SKM-1 (cell line): ENCODE results near the gene ERBB4.
"Not testable (repeated sequence)": the region's sequence is repeated elsewhere in the genome, so short reads cannot be mapped to it uniquely, and the experiment has no call there.

Experiments
- DNase-seq: peaks from one replicate; lab custom pipeline; 2025; ENCODE audit not compliant: unreplicated experiment; lab: John Stamatoyannopoulos, UW

The ERBB4 gene

DNA sequence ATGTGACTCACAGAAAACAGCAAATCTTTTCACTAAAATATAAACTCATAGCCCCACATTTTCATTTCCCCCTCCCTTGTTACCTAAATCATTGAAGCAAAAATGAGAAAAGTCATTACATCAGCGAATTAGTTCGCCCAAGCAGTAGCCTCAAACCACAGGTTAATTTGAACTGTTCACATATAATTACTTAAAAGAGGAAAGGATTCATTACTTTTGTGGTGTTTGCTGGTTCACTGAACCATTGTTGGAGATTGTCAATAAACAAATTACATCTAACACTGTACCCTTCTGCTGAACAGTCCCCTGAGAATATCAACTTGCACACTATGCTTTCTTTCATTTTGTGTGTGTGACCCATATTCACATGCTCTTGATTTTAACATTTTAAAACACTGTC lies 238.7 kb downstream of the ERBB4 start:
- DNase-seq = no peak

DNA sequence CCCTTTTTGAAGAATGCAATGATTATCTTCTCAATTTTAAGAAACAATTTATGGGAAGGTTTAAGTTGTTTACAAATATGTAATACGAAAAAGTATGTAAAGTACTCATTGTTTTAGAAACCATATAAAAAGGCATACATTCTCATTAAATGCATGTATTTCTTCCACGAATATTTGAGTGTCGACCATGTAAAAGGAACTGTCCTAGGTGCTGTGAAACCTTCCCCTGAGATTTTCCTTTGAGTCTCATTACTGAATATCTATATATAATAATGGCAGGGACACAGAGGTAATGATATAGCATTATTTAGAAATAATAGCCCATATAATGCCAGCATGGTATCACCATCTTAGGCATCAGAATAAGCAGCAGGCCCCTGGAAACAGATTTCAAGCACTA lies 239.3 kb downstream of the ERBB4 start:
- DNase-seq = no peak

DNA sequence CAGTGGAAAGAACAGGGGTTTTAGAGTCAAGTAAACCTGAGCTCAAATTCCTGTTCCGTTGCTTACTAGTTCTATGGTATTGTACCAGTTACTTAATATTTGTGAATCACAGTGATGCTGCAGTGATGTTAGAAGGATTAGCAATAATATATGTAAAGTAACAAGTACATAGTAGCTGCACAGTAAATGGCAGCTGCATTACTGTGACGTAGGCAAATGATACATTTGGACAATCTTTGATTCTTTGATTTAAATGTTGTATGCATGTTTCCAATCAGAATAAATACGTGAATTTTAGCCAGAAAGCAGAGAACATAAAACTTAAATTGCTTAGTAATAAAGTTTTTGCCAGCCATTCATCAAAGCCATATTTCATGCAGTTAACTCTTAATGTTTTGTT lies 243.0 kb downstream of the ERBB4 start:
- no peak for DNase-seq

DNA sequence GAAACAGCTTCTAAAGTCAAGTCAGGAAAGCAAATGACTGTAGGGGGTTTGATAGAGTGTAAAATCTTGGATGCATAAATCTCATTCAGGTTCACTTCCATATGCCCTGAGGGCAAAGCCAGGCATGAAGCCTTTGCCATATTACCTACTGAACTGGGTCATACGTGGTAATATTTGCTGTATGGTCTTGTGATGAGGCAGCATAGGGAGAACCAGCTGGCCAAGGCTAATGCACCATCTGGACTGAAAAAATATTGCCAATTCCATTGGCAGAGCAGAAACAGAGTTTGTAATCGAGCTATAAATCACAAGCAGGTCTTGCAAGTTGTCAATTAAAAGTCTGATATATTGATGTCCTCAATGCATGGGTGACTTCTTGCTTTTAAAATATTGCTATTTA lies 243.8 kb downstream of the ERBB4 start:
- DNase-seq = no peak

DNA sequence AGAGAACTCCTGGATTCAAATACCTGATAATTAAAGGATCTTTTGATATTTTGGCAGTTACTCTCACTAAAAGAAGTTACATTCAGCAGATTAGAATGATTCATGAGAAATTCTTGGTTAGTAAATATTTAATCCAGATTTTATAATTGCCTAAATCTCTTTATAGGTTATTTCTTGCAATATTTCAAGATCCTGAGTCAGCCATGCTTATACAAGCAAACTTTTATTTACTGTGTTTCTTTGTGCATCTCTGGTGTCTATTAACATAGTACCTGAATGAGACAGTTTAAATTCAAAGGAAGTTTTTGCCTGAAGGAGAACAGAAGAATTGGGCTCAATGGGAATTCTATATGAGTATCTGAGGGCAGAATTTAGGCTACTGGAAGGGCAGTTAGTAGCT lies 249.3 kb downstream of the ERBB4 start:
- no peak for DNase-seq

DNA sequence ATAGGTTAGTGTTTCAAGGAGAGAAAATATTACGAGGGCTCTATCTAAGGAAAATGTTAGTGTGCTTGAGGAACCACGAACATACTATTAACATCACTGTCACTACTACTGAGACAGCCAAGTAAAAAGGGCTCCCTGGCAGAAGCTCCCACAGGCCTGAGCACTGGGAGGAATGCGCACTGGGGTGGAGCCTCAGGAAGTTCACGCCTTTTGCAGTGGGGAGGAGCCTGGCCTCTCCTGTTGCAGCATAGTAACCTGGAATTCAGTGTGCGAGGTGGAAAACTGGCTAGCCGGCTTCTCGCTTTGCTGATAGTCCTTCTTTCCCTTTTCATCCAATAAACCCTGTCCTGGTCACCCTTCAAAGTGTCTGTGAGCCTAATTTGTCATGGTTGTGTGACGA lies 250.3 kb downstream of the ERBB4 start:
- DNase-seq = no peak

DNA sequence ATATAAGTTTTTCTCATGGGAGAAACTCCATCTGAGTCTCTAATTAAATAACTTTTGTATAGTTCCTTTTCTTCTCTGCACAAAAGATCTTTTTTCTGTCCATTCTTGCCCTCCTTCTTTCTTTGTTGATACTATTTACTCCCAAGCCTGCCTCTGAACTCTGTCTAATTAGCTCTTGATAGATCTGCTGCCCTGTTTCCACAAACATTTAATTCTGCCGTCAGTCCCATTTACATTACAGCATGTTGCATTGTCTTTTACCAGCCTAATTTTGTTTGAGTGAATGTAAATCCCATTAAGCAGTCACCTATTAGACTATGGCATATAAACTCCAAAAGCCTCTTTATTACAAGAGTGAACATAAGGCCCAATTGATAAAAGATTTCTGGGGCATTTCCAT lies 254.4 kb downstream of the ERBB4 start:
- DNase-seq = no peak

DNA sequence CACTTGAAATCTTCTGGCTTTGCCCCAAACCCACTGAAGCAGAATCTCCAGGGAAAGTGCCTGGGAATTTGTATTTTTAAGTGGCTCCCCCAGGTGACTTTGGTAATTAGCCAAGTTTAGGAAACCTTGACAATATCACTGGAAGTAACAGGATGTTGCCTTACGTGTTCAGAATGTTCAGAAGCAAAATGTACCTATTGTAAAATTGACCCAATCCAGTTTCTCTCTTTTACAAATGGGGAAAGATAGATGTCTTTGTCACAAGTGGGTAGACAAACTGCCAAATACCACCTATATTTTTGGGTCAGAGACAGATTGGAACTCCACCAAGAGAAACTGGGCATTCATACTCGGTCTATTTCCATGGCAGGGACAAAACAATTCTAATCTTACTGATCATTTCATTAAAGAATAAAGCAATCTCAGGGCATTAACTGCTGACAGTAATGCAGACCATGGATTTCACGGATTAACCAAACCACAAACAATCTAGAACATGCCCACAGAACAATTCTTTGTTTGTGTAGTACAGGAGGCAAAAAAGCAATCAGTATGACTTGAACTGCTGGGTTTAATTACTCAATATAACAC lies 255.8 kb downstream of the ERBB4 start:
- no peak for DNase-seq

DNA sequence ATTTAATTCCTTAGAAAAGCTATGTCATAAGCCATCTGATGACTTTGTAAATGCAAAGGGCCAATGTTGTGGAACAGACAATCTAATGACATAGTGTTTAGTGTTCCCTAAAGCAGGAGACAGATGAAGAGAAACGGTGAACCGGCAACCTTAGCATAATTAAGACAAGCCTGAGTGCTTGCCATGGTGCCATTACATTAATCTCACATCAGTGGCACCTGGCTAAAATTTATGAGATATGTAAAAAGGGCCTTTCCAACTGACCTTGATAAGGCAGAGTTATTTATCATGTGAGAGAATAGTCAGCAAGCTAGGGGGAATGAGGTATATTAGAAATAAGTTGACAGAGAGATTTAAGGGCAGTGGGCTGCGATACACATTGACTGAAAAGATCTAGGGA lies 261.8 kb downstream of the ERBB4 start:
- DNase-seq = no peak

DNA sequence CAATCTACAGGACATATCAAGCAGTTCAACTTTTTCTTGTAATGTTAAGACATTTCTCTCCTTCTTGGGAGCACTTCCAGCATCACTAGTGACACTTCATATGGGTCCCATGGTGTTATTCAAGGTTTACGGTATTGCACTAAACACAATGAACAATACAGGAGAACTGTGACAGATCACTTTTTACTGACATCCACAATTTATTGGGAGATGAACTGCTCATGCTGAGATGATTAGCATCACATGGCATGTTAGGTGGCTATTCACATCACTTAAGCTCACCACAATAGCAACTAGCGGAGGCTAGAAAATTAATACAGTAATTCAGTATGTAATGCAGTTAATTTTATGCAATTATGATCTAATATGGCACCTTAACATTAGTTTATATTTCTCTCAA lies 264.4 kb downstream of the ERBB4 start:
- DNase-seq = no peak

DNA sequence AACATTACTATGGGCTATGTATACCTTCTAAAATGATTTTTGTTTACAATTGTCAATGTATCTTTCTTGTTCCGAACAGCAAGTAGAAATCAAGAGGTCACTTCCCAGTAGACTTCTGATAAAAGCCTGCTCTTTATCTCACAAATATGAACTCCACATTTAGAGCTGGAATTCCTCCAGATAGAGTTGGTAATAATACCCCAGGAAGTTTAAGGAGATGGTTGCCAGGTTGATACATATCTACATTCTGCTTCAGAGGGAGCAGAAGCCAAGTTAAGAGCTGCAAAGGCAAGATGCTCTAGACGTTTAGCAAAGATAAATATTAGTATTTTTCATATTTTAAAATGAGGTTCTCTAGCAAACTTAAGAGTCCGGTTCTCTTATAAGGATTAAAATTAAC lies 267.0 kb downstream of the ERBB4 start:
- no peak for DNase-seq

DNA sequence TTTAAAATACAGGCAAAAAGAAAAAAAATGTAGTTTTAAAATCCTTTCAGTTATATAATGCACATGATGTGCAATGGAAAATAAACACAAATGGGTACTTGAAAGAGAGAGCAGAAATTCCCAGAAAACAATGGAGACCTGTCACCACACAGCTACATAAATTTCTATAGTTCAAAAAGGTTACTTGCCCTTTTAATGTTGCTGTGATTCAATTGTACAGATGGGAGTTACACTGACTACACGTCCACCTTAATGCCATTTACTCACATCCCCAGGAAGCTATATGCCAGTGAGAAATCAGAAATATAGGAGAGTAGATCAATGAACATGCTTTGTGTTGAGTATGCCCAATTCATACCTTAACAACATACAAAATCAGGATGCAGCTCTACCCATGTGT lies 269.6 kb downstream of the ERBB4 start:
- DNase-seq = no peak

DNA sequence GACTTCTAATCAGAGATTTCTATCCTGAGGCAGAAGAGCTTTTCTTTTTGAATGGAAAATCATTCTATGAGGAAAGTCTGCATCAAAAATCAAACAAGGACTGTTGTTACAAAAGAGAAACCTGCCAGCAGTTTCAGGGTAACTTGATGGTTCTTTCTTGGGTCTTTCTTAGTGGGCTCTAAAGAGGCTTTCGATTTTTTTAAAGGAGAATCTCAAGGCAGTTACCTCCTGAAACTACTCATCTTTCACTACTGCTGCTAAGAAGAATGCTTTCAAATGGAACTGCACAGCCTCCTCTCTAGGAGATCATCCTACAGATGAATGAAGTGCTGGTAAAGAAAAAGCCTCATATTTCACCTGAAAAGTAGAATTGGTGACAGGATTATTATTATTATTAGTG lies 272.3 kb downstream of the ERBB4 start:
- no peak for DNase-seq

DNA sequence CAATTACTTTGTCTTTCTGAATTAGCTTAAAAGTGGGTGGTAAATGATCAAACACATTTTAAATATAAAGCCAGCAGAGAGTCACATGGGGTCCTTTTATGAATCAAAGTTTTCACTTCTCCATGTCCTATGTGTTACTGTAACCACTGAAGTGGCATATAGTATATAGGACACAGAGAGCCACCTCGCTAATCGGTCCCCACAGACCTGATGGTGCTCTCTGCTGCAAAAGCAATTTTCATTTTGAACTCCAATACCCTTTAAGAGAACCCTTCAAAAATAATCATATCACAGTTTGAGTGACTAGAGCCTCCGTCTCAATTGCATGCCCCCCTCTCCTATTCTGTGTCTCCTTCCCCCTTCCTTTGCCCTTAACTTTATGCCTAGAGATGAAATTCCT lies 272.8 kb downstream of the ERBB4 start:
- DNase-seq = no peak

DNA sequence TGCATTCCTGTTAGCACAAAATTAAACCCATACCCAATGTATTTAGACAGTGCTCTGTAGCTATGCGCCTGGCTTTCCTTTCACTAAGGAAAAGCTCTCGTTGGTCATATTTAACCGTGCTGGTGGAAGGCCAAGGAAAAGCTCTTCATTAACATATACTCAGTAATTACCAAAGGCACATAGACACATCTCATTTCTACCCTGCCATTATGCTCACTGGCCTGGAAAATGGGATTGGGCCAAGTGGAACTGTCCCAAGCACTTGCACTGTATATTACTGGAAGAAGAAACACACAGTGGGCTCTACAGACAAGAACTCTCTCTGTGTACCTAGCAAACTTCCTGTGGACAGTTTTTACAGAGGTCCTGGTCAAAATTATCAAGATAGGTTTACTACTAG lies 274.4 kb downstream of the ERBB4 start:
- no peak for DNase-seq

DNA sequence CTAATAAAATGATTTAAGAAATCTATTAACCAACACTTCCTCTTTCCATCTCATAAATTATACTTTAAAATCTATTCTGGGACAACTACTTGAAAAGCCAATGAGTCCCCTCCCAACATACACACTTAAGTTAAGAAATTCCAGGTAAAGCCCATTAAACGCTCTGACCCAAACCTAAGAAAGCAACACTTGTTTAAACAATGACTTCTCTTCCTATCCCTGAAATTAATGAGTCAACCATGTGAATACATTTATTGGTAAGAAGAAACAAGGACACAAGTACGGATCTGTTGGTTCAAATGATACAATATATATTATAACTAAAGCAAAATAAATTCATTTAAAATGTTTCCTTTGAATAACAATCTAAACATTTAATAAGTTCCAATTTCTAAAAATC lies 279.4 kb downstream of the ERBB4 start:
- DNase-seq = no peak

DNA sequence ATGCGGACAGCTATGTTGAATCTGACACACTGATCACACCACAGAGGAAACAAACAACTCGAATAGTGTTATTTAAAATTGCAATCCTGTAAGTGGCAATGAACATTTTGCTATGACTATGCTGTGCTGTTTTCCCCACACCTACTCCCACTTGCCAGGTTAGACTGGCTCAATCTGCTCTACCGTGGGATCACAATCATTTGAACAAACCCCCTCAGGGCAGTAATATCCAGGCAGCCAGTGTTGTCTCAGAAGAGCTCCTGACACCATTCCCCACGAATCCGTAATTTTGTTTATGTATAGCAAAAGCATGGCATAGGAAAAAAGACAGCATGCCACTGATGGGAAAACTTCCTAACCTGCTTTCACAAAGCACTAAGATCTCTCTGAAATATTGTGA lies 284.3 kb downstream of the ERBB4 start:
- DNase-seq = no peak

DNA sequence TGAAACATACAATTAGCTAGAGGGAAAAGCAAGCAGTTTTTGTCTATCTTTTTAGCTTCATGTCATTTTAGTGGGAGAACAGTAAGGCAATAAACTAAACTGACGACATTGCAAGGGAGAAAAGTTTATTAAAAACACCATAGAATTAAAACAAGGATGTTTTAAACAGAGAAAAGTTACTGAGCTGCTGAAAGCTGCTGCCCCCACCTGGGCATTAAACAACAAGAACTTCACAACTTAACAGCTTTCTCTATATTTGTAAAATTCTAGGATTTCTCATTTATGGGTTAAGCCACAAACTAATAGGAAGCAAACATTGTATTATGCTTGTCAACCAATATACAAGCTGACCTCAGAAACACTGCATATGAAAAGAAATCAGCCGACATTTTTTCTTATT lies 289.2 kb downstream of the ERBB4 start:
- no peak for DNase-seq

DNA sequence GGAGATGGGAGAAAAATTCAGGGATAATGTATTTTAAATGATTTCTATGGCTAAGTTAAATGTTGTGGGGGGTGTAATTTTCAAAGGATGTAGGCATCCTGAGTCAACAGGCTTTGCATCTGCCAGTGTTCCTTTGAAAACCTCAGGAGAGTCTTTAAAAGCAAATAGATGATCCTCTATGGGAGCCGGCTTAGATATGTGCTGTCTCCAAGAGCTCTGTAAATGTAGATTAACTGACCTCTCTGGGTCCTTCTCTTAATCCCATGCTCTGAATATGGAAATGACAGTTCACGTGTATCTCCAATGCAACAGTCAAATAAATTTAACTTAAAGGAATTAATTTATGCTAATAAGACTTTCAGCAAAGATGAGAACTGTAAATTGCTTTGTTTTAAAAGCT lies 292.7 kb downstream of the ERBB4 start:
- DNase-seq = no peak

DNA sequence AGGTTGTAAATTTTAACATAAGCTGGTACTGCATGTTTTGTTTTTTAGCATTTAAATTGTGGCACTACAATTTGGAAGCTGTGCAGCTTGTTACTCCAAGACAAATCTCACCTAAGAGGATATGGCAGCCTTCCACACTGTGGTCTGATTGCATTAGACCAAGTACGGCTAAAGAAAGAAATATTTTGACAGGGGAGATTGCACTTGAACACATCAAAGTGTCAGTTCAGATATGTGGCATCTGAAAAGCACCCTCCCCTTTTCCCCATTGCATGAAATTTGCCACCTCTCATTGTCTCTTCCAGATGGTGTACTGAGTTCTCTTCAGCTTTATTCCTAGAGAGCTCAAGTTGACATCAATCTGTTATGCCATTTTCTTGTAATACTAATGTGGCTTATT lies 295.9 kb downstream of the ERBB4 start:
- DNase-seq = no peak

DNA sequence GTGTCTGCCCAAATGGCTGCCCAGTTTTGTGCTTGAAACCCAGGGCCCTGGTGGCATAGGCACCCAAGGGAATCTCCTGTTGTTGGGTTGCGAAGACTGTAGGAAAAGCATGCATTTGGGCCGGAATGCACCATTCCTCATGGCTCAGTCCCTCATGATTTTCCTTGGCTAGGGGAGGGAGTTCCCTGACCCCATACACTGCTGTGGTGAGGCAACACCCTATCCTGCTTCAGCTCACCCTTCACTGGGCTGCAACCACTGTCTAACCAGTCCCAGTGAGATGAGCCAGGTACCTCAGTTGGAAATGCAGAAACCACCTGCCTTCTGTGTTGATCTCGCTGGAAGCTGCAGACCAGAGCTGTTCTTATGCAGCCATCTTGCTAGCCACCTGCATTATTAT lies 300.4 kb downstream of the ERBB4 start:
- not testable (repeated sequence) for DNase-seq

DNA sequence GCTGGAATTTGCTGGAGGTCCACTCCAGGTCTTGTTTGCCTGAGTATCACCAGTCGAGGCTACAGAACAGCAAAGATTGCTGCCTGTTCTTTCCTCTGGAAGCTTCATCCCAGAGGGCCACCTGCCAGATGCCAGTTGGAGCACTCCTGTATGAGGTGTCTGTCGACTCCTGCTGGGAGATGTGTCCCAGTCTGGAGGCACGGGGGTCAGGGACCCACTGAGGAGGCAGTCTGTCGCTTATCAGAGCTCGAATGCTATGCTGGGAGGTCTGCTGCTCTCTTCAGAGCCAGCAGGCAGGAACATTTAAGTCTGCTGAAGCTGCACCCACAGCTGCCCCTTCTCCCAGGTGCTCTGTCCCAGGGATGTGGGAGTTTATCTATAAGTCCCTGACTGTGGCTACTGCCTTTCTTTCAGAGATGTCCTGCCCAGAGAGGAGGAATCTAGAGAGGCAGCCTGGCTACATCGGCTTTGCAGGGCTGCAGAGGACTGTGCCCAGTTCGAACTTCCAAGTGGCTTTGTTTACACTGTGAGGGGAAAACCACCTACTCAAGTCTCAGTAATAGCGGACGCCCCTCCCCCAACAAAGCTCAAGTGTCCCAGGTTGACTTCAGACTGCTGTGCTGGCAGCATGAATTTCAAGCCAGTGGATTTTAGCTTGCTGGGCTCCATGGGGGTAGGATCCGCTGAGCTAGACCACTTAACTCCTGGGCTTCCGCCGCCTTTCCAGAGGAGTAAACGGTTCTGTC lies 301.1 kb downstream of the ERBB4 start:
- no peak for DNase-seq

DNA sequence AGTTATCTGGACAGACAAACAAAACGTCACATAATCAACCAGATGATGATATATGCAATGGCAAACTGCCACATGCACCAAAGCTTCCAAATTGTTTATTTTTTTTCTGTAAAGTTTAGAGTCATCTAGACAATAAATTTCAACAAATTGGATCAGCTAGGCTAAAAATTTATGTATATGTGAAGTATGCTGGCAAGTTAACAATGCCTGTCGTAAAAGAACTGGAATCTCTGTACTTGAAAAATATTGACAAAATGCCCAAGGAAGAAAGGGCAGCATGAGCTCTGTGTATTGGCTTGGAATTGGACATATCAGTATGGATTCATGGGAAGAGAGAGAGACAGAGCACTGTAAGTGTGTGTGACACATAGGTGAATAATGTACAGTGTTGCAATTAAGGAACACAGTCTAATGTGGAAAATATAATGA lies 309.8 kb downstream of the ERBB4 start:
- no peak for DNase-seq
